ENCODE data around the gene CEACAM19. TPM values are rescaled to one million over a fixed set of nuclear protein-coding genes. Genes with fewer than 3 reads are reported as not detected.

The CEACAM19 gene
- total RNA-seq, 1 experiment from 2014 or later = 1.2 TPM

- Histone ChIP-seq H3K36me3 (ENCODE audit: control insufficient read depth, insufficient read depth, low read length) (no peaks in the 10 kb centered on the region), H3K4me1 (ENCODE audit: control insufficient read depth, insufficient read depth, low read length) (peaks cover 2% of the 10 kb centered on the region; the same call in 1 of the 2 replicates), H3K27me3 (ENCODE audit: control insufficient read depth, insufficient read depth, low read length) (no peaks in the 10 kb centered on the region), H3K9me3 (ENCODE audit: control insufficient read depth, insufficient read depth, low read depth, low read length) (no peaks in the 10 kb centered on the region), H3K4me3 (ENCODE audit: low read depth in 2 of 2, low read length in 2 of 2) (no peak overlapping the region), H3K27ac (ENCODE audit: low read length) (no peak overlapping the region)
- no peak for ATAC-seq
- intact Hi-C loops (cut with micrococcal nuclease; ENCODE audit: unreplicated experiment) (no loop called here), in situ Hi-C loops (cut with HindIII; ENCODE audit: low pct_unique_long_range_greater_than_20kb, low sequenced_read_pairs) (no loop called here)
- no peak for DNase-seq (ENCODE audit: low read depth, low spot score)
- CTCF ChIA-PET = interaction anchor here (0.5 kb wide), 1 partner anchor 36 kb away, joined by 5 read pairs; no protein-coding TSS in a partner anchor
- no peak for TF ChIP-seq TCF7L2 (IDR thresholded peaks at IDR 0.05; ENCODE audit: low read depth, low read length)
- TF ChIP-seq CTCF (IDR thresholded peaks at IDR 0.05) = no peak
- TF ChIP-seq SIN3A (IDR thresholded peaks at IDR 0.05; ENCODE audit: borderline replicate concordance, insufficient read depth, low read depth, low read length) = no peak
- TF ChIP-seq POLR2AphosphoS5 (IDR thresholded peaks at IDR 0.05; ENCODE audit: low read depth, low read length) = no peak
- no peak for TF ChIP-seq REST (IDR thresholded peaks at IDR 0.05; ENCODE audit: insufficient read depth in 1 of 2, low read depth in 2 of 2, low read length in 1 of 2)
- POLR2A ChIA-PET = no interaction called here
- no TSS peak for BruUV-seq (replicated peaks)
These were observed 10.9 kb downstream of the CEACAM19 start for GRCh38 chr19:44681992-44682790.

- DNase-seq (ENCODE audit: low read depth, low spot score) (no peak), ATAC-seq (no peak)
- no peak overlapping the region for H3K4me3 ChIP-seq (ENCODE audit: low read depth in 2 of 2, low read length in 2 of 2)
- in situ Hi-C loops (cut with HindIII; ENCODE audit: low pct_unique_long_range_greater_than_20kb, low sequenced_read_pairs) = no loop called here
- POLR2A ChIA-PET = no interaction called here
- no peak overlapping the region for H3K27ac ChIP-seq (ENCODE audit: low read length)
- H3K27me3 ChIP-seq (ENCODE audit: control insufficient read depth, insufficient read depth, low read length) = no peaks in the 10 kb centered on the region
- CTCF ChIA-PET = interaction anchor here (0.6 kb wide), 1 partner anchor 30 kb away, joined by 5 read pairs; no protein-coding TSS in a partner anchor
- no peaks in the 10 kb centered on the region for H3K9me3 ChIP-seq (ENCODE audit: control insufficient read depth, insufficient read depth, low read depth, low read length)
- H3K4me1 ChIP-seq (ENCODE audit: control insufficient read depth, insufficient read depth, low read length) = 0 out of 2 replicates have a peak, but pooled peaks cover 2% of the 10 kb centered on the region
- TF ChIP-seq POLR2AphosphoS5 (IDR thresholded peaks at IDR 0.05; ENCODE audit: low read depth, low read length) (no peak), CTCF (IDR thresholded peaks at IDR 0.05) (no peak), SIN3A (IDR thresholded peaks at IDR 0.05; ENCODE audit: borderline replicate concordance, insufficient read depth, low read depth, low read length) (no peak), TCF7L2 (IDR thresholded peaks at IDR 0.05; ENCODE audit: low read depth, low read length) (no peak), REST (IDR thresholded peaks at IDR 0.05; ENCODE audit: insufficient read depth in 1 of 2, low read depth in 2 of 2, low read length in 1 of 2) (no peak)
- H3K36me3 ChIP-seq (ENCODE audit: control insufficient read depth, insufficient read depth, low read length) = no peaks in the 10 kb centered on the region
- BruUV-seq (replicated peaks) = no TSS peak
- intact Hi-C loops (cut with micrococcal nuclease; ENCODE audit: unreplicated experiment) = no loop called here
These were observed 11.5 kb downstream of the CEACAM19 start for GRCh38 chr19:44682807-44683206.
